Neural progenitor cell (in vitro differentiated cells): Measurements from ENCODE around the gene CHSY3.

Experiments
- EZH2phosphoT487 ChIP-seq: fragments of 200-600 bp; sonication (generic); IDR thresholded peaks from 2 replicates; pipeline ENCODE4 v1.6.1; 2017; ENCODE audit warnings: antibody characterized with exemption
- TF ChIP-seq, protein P1 (sequence below): fragments of 200-600 bp; sonication (generic); IDR thresholded peaks from 2 replicates; pipeline ENCODE4 v1.5.1; 2017; ENCODE audit warnings: antibody characterized with exemption, mild to moderate bottlenecking

DNA sequence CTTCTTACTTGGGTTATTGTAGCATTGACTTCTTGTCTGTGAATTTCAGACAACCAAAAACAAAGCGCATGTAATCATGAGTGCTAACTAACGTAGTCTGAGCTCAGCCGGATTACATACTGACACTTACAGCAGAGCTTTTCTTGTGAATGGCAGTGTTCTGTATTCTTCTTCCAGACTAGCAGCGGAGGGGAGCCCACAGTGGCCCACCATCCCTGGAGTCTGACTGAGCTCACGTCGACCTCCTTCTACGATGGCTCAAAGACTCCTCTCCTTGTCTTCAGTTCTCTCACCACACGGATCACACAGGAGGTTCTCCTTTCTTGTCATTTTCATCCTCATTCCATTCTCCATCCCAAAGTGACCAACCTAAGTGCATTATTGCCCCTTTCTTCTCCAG, 211.4 kb downstream of the CHSY3 start:
- TF ChIP-seq, protein P1, sequence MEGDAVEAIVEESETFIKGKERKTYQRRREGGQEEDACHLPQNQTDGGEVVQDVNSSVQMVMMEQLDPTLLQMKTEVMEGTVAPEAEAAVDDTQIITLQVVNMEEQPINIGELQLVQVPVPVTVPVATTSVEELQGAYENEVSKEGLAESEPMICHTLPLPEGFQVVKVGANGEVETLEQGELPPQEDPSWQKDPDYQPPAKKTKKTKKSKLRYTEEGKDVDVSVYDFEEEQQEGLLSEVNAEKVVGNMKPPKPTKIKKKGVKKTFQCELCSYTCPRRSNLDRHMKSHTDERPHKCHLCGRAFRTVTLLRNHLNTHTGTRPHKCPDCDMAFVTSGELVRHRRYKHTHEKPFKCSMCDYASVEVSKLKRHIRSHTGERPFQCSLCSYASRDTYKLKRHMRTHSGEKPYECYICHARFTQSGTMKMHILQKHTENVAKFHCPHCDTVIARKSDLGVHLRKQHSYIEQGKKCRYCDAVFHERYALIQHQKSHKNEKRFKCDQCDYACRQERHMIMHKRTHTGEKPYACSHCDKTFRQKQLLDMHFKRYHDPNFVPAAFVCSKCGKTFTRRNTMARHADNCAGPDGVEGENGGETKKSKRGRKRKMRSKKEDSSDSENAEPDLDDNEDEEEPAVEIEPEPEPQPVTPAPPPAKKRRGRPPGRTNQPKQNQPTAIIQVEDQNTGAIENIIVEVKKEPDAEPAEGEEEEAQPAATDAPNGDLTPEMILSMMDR, result no peak
- TF ChIP-seq EZH2phosphoT487, result no peak
